Ishikawa (cell line): ENCODE results near the gene ARPP21.

Source experiments
- CEBPB ChIP-seq: IDR thresholded peaks from 2 replicates; pipeline ENCODE4 v1.6.1; 2012
- CREB1 ChIP-seq: IDR thresholded peaks from 2 replicates; pipeline ENCODE4 v1.6.1; 2012; ENCODE audit warnings: low read depth
- EGR1 ChIP-seq: IDR thresholded peaks from 2 replicates; pipeline ENCODE4 v1.6.1; 2012
- EP300 ChIP-seq: IDR thresholded peaks from 2 replicates; pipeline ENCODE4 v1.6.1; 2012; ENCODE audit warnings: borderline replicate concordance
- FOXM1 ChIP-seq: IDR thresholded peaks from 2 replicates; pipeline ENCODE4 v1.6.1; 2012; ENCODE audit warnings: low read depth, borderline replicate concordance
- NFIC ChIP-seq: IDR thresholded peaks from 2 replicates; pipeline ENCODE4 v1.6.1; 2012
- RAD21 ChIP-seq: IDR thresholded peaks from 2 replicates; pipeline ENCODE4 v1.6.1; 2012; ENCODE audit warnings: low read depth
- REST ChIP-seq: IDR thresholded peaks from 2 replicates; pipeline ENCODE4 v1.6.1; 2012; ENCODE audit warnings: low read depth, mild to moderate bottlenecking
- TAF1 ChIP-seq: IDR thresholded peaks from 2 replicates; pipeline ENCODE4 v1.6.1; 2012; ENCODE audit warnings: low read depth, mild to moderate bottlenecking
- TCF12 ChIP-seq: IDR thresholded peaks from 2 replicates; pipeline ENCODE4 v1.6.1; 2012; ENCODE audit warnings: low read depth
- TEAD4 ChIP-seq: IDR thresholded peaks from 2 replicates; pipeline ENCODE4 v1.6.1; 2012
- YY1 ChIP-seq: IDR thresholded peaks from 2 replicates; pipeline ENCODE4 v1.6.1; 2012; ENCODE audit warnings: low read depth
- ZBTB7A ChIP-seq: IDR thresholded peaks from 2 replicates; pipeline ENCODE4 v1.6.1; 2012; ENCODE audit warnings: low read depth
- TF ChIP-seq, protein P1 (sequence below): IDR thresholded peaks from 2 replicates; pipeline ENCODE4 v1.6.1; 2012
- TF ChIP-seq, protein P2 (sequence below): IDR thresholded peaks from 2 replicates; pipeline ENCODE4 v1.6.1; 2012

ARPP21 gene

DNA sequence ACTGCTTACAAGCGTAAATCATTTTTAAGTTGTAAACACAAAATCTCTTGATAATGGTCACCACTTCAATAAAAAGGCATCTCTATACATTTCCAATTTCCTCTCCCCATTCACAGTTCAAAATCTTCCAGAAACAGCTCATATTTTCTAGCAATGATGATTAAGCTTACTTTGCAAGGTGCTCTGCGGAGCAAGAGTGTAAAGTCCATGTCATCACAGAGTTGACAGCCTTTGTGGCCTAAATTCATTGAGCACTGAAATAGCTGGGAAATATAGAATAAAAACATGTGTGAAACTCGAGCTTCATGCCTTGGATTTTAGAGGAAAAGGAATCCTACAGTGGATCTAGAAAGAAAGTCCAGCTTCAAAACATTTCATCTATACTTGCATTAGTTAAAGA, 41.8 kb upstream of the ARPP21 start:
- TF ChIP-seq, protein P1, sequence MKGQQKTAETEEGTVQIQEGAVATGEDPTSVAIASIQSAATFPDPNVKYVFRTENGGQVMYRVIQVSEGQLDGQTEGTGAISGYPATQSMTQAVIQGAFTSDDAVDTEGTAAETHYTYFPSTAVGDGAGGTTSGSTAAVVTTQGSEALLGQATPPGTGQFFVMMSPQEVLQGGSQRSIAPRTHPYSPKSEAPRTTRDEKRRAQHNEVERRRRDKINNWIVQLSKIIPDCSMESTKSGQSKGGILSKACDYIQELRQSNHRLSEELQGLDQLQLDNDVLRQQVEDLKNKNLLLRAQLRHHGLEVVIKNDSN, result no peak
- TF ChIP-seq CREB1 (no peak), NFIC (no peak), EP300 (no peak), TCF12 (no peak)

- TF ChIP-seq TAF1 (no peak), NFIC (no peak), CEBPB (no peak), EP300 (no peak), YY1 (no peak), ZBTB7A (no peak), CREB1 (no peak), REST (no peak), FOXM1 (no peak)
- TF ChIP-seq, protein P2, sequence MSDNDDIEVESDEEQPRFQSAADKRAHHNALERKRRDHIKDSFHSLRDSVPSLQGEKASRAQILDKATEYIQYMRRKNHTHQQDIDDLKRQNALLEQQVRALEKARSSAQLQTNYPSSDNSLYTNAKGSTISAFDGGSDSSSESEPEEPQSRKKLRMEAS, result no peak
- TF ChIP-seq, protein P1, result no peak
Measured at GRCh38 chr3:35598804-35599203, 40.5 kb upstream of the ARPP21 start.

GRCh38 chr3:35601959-35602358, 37.4 kb upstream of the ARPP21 start:
- TF ChIP-seq REST (no peak), TCF12 (no peak), TAF1 (no peak), ZBTB7A (no peak), FOXM1 (no peak), CEBPB (no peak)
- TF ChIP-seq, protein P2, result no peak

GRCh38 chr3:35602395-35602936, 36.9 kb upstream of the ARPP21 start:
- TF ChIP-seq TEAD4 (no peak), REST (no peak), EGR1 (no peak), TAF1 (no peak), CEBPB (no peak), YY1 (no peak)
- TF ChIP-seq, protein P2, result no peak
- TF ChIP-seq, protein P1, result no peak

GRCh38 chr3:35616346-35616745, 23.0 kb upstream of the ARPP21 start:
- TF ChIP-seq ZBTB7A, result no peak
- no peak for TF ChIP-seq YY1
- TF ChIP-seq REST, result no peak
- TF ChIP-seq RAD21, result no peak
- TF ChIP-seq CEBPB, result no peak
- no peak for TF ChIP-seq NFIC
- TF ChIP-seq, protein P2, result no peak
- no peak for TF ChIP-seq FOXM1
- TF ChIP-seq TEAD4, result no peak
